Fibroblast of gingiva (primary cell): ENCODE data around the gene MINDY4B.

Source experiments
- DNase-seq: peaks from one replicate; pipeline ENCODE4 v3.0.0-alpha.2; 2011; ENCODE audit warnings: low read depth

MINDY4B gene

DNA sequence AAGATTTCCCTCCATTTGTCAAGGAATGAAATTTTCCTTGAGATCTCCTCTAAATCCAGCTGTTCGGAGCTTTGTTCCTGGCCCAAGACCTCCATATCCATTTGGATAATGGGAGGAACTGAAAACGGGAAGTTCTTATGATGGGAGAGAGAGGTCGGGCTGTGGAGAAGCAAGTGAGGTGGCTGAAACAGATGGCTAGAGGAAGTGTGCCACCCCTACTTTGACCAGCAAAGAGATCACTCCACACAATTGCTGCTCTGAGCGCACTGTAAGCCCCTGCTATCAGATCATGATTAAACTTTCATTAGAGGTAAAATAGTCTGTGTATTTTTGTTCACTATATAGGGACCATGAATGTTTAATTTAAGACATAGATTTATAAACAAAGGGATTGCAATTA lies at the start of gene MINDY4B:
Gene MINDY4B, minus strand, starts transcription at position 101 of the 400 bp plus-strand sequence. Its CDS starts 0 bp downstream, at position 101.
- no peak for DNase-seq

- DNase-seq: no peak
Measured at GRCh38 chr3:150951923-150952322, 46.7 kb upstream of the MINDY4B start.

DNA sequence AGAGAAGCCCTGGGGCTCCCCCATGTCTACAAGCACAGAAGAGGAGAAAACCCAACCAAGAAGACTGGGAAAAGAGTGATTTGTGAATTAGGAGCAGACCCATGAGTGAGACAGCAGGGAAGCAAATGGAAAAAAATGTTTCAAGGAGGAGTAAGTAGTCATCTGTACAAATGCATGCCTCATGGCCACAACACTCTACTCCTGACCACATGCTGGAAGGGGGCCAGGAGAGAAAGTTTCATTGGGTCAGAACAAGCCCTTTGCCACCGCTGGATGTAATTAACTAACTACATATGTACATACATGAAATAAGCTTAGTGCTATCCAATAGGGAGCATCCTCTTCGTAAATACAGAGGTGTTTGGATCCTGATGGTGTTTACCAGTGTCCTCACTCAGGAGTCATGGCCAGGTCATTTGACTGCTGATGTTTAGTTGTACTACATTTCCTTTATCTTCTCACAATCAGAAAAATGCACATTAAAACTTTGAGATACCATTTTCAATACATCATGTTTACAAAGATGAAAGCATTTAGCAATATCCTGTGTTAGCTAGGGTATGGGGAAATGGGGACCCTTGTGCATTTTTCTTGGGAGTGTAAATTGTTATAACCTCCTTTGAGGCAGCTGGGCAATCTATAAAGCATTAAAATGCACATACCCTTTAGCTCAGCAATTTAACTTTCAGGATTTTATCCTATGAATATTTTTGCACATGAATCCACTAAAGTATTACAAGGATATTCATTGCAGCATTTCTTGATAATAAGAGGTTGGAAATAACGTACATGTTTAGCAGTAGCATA lies 40.2 kb upstream of the MINDY4B start:
- DNase-seq: peak; percentile 32

GRCh38 chr3:150942221-150942620 lies 37.0 kb upstream of the MINDY4B start:
- DNase-seq: no peak

- no peak for DNase-seq
Measured at GRCh38 chr3:150936693-150937092, 31.5 kb upstream of the MINDY4B start.

- no peak for DNase-seq
Measured at GRCh38 chr3:150933473-150933995, 28.3 kb upstream of the MINDY4B start.

DNA sequence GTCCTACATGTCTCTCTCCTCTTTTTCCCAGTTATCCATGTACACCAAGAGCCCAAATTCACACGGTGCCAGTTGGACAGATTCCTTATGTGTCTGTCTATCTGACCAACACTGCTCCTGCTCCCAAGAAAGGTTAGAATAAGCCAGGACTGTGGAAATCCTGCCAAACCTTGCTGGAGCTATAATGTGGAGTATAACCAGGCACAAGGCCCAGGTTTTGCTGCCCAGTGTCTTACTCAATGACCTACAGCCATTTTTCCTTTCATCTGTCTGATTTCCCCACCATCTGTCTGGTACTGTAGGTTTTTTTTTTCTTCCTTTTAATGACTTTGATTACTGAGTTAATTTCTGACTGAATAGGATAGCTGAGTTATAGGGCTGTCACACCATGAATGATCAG lies 26.5 kb upstream of the MINDY4B start:
- DNase-seq: no peak

- DNase-seq: no peak
Measured at GRCh38 chr3:150930839-150931238, 25.6 kb upstream of the MINDY4B start.

DNA sequence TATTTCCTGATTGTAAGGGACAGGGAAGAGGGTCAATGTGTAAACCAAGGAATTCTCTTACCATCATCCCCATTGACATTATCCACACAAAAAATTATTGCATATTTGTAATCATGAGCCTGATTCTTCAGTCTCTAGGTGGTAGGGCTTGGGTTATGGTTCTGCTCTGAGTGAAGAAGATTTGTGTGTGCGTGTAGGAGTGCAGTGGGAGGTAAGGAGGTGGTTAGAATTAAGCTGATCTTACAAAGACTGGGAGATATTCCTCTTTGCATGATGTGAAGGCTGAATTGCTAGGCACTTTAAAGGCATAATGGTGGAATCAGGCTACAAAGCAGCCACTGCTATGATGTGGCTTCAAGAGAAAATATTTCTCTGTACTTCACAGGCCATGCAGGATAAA lies 23.0 kb upstream of the MINDY4B start:
- no peak for DNase-seq

DNA sequence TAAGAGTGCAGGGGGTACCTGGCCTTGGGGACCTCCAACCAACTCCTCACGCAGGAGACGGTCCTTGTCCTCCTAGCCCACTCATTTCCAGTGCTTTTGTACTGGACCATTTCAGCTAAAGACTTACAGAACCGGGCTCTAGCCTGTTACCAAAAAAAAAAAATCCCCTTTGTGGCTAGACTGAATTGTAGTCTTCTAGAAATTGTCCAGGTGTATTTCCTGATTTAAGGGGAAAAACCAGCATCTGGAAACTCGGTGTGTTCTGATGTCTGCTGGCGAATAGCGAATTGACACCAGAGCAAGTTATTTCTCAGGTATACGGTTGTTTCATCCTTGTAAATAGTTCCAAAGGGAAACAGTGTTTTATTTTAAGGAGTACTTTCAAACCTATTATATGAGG lies 21.1 kb upstream of the MINDY4B start:
- DNase-seq: no peak

GRCh38 chr3:150925751-150926201 lies 20.5 kb upstream of the MINDY4B start:
- DNase-seq: no peak

GRCh38 chr3:150922611-150923010 lies 17.4 kb upstream of the MINDY4B start:
- no peak for DNase-seq

DNA sequence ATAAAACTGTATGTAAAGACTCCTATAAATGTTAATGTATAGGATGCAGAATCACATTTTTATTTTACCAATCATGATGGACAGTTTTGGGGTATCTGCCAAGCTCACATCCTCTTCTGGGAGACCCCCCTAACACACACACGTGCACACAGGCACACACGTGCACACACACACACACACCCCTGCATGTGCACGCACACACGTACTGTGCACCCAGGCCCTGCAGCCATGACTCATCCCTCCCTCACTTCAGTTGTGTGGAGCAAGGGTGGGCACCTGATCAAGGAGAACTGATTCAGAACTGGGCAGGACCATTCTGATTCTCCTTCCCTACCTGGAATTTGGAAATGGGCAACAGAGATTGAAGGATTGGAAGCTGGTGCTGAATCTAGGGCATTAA lies 16.0 kb upstream of the MINDY4B start:
- DNase-seq: no peak

GRCh38 chr3:150920236-150920635 lies 15.0 kb upstream of the MINDY4B start:
- DNase-seq: no peak

GRCh38 chr3:150917951-150918350 lies 12.7 kb upstream of the MINDY4B start:
- DNase-seq: no peak

- DNase-seq: peak; percentile 3
Measured at GRCh38 chr3:150913133-150913922, 8.1 kb upstream of the MINDY4B start.

DNA sequence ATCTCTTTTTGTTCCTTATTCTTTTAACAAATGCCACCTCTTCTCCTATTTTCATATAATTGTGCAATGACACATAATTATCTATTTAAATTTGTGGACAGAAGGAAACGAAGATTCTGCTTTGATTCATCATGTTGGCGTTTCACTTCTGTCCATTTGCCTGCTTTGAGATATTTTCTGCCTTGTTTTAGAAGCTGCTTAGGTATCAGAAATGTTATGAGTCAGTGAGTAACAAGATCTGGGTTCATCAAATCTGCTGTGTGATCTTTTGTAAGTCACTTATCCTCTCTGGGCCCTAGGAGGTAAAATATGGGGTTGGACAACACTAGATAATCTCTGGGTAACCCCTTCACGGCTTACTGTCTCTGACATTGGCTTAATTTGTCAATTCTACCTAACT lies 7.3 kb upstream of the MINDY4B start:
- DNase-seq: no peak

- no peak for DNase-seq
Measured at GRCh38 chr3:150911771-150912170, 6.5 kb upstream of the MINDY4B start.

DNA sequence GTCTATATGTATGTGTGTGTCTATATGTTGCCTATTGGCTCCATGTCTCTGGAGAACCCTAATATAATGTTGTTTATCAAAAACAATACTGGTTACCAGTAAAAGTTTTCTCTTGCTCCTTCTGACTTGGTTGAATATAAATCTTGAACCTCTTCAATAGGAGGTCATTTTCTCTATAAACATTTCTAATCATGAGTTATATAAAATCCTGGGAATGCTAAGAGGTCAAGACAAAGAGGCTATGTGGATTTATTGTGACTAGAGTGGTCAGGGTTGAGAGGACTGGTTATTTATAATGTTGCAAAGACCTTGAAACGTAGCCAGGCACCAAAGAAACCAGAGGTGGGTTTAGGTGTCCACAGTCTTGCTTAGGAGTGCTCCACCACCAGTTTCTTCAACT lies 1.2 kb upstream of the MINDY4B start:
- no peak for DNase-seq

DNA sequence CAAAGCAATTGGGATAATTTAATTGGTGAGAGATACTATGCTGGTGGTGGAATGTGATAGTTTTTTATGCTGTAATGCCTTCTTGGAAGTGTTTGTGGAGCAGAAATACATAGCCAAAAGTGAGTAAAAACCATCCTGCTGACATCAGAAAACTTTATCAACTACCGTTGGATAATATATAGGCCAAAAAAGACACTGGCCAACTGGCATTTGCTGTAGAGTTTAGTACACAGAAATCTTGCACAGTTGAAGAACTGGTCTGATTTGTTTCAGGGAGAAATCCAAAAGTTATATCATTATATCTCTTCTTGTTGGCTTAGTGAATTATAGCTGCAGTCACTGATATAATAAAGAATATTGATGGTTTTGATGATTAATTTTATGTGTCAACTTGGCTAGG lies 507 bp upstream of the MINDY4B start:
- no peak for DNase-seq

GRCh38 chr3:150902988-150903387 lies 2.3 kb downstream of the MINDY4B start:
- no peak for DNase-seq

GRCh38 chr3:150901793-150902192 lies 3.4 kb downstream of the MINDY4B start:
- DNase-seq: no peak

DNA sequence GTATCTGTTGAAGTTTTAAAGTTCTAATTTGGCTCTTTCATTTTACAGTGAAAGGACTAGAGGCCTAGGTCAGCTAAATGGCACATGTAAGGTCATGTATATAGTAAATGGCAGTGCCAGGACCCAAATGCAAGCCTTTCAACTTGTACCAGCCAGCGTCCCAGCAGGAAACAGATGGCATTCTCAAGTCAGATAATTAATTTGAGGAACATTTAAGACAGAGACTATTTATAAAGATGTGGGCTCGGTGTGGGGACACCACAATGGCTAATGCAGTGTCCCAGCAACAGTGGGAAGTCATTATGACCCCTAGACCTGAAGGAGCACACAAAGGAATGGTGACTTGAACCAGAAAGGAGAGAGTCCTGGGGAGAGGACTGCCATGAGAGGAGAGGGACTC lies 6.1 kb downstream of the MINDY4B start:
- DNase-seq: no peak
